Measurements from ENCODE around the gene ZNF550.
A peak's percentile ranks its signal among the peaks of the same experiment; 100 is the strongest.

ZNF550 gene

GRCh38 chr19:57559404-57560025 lies at the start of gene ZNF550:
Gene ZNF550 (minus strand): TSS chr19:57559863. CDS start chr19:57559682, 181 bp downstream.
- DNase-seq, result peak; percentile 86

GRCh38 chr19:57606931-57607330 lies 47.3 kb upstream of the ZNF550 start:
- no peak for DNase-seq

- DNase-seq, result peak; percentile 96
These were observed 40.2 kb upstream of the ZNF550 start, which contains the start of gene ZNF530 for GRCh38 chr19:57599761-57600383. Gene ZNF530 (plus strand): TSS chr19:57599885. CDS start chr19:57604346, 4,461 bp downstream.

- DNase-seq, result no peak
These were observed 39.7 kb upstream of the ZNF550 start for GRCh38 chr19:57599377-57599760.

- no peak for DNase-seq
These were observed 27.9 kb upstream of the ZNF550 start for GRCh38 chr19:57587529-57587928.

- DNase-seq, result peak; percentile 91
These were observed 24.1 kb upstream of the ZNF550 start, which contains the start of gene ZIK1 for GRCh38 chr19:57583521-57584416. Gene ZIK1 (plus strand): TSS chr19:57584145. CDS start chr19:57584357, 212 bp downstream.

- DNase-seq, result no peak
These were observed 23.4 kb upstream of the ZNF550 start for GRCh38 chr19:57583104-57583520.

GRCh38 chr19:57578487-57579205 lies 19.0 kb upstream of the ZNF550 start, which contains the start of gene ZNF416:
Gene ZNF416 (minus strand): TSS chr19:57578911. CDS start chr19:57578704, 207 bp downstream.
- DNase-seq, result peak; percentile 99

- DNase-seq, result no peak
These were observed 17.0 kb upstream of the ZNF550 start for GRCh38 chr19:57576661-57577060.

- DNase-seq, result no peak
These were observed 12.8 kb upstream of the ZNF550 start for GRCh38 chr19:57572415-57572947.

GRCh38 chr19:57570707-57571106 lies 11.0 kb upstream of the ZNF550 start:
- DNase-seq, result no peak

- DNase-seq, result peak; percentile 36
These were observed 7.0 kb upstream of the ZNF550 start for GRCh38 chr19:57566396-57567265.

GRCh38 chr19:57563547-57563946 lies 3.9 kb upstream of the ZNF550 start:
- no peak for DNase-seq

- no peak for DNase-seq
These were observed 407 bp upstream of the ZNF550 start for GRCh38 chr19:57560049-57560491.

- DNase-seq, result no peak
These were observed 657 bp downstream of the ZNF550 start for GRCh38 chr19:57559008-57559403.

GRCh38 chr19:57558525-57558924 lies 1.1 kb downstream of the ZNF550 start:
- DNase-seq, result no peak

- DNase-seq, result no peak
These were observed 2.0 kb downstream of the ZNF550 start for GRCh38 chr19:57557659-57558058.

- DNase-seq, result no peak
These were observed 7.2 kb downstream of the ZNF550 start for GRCh38 chr19:57552432-57552831.

- DNase-seq, result no peak
These were observed 13.2 kb downstream of the ZNF550 start for GRCh38 chr19:57546513-57546912.

GRCh38 chr19:57537953-57538547 lies 21.6 kb downstream of the ZNF550 start:
- DNase-seq, result no peak

Data from suppressor macrophage treated with lipopolysaccharide for 4 hours (primary cell).